Hematopoietic multipotent progenitor cell (in vitro differentiated cells): ENCODE data around the gene NAV3. TPM values are rescaled to one million over a fixed set of nuclear protein-coding genes. Genes with fewer than 3 reads are reported as not detected.
"Not testable (repeated sequence)": the region's sequence is repeated elsewhere in the genome, so short reads cannot be mapped to it uniquely, and the experiment has no call there.

Source experiments
- DNase-seq, 3 donors: peaks; one replicate each; pipeline ENCODE4 v3.0.0-alpha.2; 2011 to 2015; ENCODE audit warnings: low read depth in 2 of 3, low spot score in 2 of 3
- total RNA-seq: library from RNA; depleted of rRNA; stranded (reverse); fragments of >200 nt; gene quantifications from one replicate; pipeline ENCODE4 v1.2.3, GENCODE V29; 2012

The NAV3 gene
- total RNA-seq, 1 donor = under 0.01 TPM

DNA sequence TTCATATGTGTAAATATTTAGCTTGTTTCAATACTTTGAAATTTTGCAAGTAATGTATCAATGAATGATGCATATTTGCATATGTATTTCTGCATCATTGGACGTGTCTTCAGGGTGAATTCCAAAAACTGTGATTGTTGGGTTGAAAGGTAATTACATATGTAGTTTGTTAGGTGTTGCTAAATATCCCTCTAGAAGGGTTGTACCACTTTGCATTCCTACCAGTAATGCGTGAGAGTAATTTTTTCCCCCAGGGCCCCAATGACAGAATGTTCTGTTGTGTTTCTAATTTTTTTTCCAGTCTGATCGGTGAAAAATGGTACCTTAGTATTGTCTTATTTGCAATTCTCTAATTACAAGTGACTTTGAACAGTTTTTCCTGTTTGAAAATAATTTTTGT, 408.9 kb downstream of the NAV3 start:
- no peak for DNase-seq

DNA sequence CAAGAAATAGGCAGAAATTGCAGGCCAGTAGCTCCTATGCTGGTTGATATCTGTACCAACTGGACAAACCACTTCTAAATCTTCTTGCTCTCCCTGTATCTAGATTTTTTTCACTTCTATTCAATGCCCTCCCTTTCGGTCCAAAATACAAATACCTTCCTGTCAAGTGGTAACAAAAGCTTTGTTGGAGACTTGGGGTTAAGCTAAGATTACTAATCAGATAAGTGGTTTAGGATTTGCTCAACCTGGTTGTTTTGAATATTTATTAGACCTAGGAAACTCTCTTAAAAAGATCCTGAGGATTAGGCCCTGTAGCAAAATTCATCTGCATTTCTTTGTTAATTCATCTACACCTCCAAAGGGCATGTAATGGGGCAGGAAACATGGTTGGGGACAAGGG, 410.1 kb downstream of the NAV3 start:
- no peak for DNase-seq

DNA sequence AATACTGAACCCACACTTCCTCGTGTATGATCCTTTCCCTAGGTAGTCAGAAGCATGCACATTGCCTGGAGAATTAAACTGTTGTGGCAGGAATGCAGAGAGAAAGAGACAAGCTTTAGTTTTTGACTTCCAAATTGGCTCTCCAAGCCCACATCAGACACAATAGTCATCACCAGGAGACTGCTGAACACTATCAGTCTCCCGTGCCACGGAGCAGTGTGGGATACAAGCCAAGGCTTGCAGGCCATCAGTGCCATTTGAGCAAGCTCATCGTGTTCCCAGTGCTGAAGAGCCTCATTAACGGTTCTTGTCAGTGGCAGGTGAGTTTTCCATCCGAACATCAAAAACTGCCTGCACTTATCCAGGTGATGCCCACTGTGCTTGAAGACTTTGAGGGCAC, 410.8 kb downstream of the NAV3 start:
- DNase-seq = no peak

DNA sequence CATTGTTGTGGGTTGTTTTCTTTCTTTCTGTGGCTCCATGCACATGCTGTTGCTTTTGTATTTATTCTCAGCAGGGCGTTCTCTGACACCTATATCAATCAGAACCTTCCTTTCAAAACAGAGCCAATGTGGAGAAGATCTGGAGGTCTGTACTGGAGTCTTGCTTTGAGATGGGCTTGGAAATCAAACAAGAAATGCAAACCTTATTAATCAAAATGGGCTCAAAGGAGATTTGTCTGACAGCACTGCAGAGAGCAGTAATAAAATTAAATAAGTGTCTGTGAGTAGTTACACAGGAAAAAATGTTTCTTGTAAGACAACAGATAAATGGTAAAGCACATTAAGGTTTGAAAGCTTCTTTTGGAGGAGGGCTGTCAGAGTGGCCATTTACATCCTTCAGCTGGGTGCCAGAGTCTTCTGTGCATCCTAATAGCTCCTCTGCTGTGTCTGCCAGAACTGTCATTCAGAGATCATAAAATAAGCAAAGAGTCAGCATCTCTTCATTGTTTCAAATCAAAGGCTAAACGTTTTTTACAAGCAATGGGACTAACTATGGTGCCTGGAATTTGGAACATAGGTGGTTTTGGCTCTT, 414.3 kb downstream of the NAV3 start:
- no peak for DNase-seq

DNA sequence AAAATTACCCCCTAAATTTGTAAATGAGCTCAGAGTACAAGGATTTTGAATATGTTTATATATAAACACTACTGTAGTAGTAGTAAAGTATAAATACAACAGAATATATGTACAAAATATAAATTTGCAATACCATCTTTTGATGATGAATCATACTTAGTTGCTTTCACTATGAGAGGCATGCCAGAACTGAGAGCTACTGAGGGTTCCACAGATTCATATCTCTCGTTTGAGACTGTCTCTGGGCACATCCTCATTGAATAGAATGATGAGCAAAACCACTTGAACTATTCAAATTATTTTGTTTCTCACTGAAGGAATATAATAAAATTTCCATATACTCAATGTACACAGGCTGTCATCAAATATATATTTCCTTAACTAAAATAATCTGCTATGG, 417.6 kb downstream of the NAV3 start:
- no peak for DNase-seq

DNA sequence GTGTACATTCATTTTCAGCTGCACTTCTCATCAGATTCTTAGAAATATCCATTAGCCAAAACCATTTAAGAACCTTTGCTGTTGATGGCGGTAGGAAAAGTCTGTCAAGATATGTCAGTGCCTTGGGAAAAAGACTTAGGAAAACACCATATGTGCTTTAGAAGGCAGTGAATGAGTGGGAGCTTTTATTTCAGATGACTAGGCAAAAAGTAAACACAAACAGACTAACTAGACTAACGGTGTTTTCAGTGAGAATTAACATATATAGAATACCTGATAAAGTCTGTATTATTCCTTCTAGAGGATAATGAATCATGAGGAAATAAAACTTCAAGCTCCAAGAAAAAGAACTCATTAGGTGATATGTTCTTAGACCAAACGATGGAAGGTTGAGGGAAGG, 418.9 kb downstream of the NAV3 start:
- DNase-seq = no peak

DNA sequence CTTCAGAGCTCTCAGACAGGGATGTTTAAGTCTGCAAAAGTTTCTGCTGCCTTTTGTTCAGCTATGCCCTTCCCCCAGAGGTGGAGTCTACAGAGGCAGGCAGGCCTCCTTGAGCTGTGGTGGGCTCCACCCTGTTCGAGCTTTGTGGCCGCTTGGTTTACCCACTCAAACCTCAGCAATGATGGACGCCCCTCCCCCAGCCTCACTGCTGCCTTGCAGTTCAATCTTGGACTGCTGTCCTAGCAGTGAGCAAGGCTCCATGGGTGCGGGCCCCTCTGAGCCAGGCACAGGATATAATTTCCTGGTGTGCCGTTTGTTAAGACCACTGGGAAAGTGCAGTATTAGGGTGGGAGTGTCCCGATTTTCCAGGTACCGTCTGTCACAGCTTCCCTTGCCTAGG, 427.0 kb downstream of the NAV3 start:
- DNase-seq = not testable (repeated sequence)

DNA sequence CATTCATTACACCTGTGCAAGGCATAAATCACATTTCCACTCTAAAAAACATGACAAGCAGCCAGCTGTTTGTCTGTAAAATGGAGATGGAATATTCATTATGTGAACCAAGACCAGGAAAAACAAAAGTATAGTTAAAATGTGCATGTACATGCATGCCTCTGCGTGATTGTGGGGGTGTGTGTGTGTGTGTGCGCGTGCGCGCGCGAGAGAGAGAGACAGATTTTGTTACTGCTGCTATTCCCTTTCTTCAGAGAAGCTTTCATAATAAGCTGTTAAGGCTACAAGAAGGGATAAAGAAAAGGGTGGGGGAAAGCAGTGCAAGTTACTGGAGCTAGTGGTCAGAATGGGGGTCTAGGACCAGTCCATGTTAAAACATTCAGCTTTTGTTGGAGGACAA, 430.3 kb downstream of the NAV3 start:
- no peak for DNase-seq

DNA sequence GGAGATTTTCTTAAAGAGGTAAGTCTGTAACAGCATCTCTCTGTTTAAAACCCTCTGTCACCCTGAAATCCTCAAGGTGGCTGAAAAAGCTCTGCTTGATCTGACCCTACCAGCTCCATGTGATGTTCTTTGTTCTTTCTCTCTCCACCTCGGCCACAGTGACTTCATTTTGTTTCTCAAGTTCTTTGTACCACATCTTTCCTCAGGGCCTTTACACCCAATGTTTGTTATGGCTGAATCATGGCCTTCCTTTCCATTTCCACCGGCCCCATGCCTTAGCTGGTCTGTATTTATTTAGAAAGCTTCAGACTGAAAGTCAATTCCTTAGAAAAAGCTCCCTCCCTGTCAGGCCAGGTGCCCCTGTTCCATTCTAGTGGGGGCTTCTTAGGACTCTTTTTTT, 431.2 kb downstream of the NAV3 start:
- no peak for DNase-seq
